ENCODE measurements around the gene OTOP2. TPM values are rescaled to one million over a fixed set of nuclear protein-coding genes. Genes with fewer than 3 reads are reported as not detected.
A peak's percentile ranks its signal among the peaks of the same experiment; 100 is the strongest.

Gene OTOP2
- total and polyA plus RNA-seq, 9 of the 15 experiments (the other 6 are each of a cell fraction or from before 2014, with no cell fraction given) = 0.04 to 0.36 (median 0.14) TPM; not detected in 1

DNA sequence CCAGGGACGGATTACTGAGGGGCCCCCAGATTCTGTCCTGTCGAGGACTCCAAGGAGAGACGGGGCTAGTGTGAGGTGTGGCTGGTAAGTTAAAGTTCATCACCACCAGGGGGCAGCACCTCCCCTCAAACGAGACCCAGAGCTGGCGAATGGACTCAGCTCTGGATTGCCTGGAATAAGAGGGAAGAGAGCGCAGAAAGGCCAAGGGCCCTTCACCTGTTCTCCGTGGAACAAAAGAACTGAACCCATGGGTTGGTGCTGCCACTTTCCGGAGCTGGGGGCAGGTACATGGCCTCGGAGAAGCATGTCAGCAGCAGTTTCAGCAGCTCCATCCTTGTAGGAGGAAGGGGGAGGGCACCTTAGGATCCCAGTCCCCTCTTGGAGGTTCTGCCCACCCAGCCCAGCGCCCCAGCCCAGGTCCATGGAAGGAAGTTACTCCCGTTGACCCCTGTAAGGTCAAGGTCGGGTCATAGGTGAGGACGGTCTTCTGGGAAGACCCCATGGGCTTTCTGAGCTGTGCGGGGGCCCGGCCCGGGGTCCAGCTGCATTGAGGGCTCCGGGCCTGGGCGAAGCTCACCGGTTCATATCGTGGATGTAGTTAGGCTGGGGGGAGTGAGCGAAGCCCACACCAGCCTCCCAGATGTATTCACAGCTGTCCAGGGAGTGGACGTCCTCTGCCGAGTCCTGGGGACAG, 37.7 kb downstream of the OTOP2 start (continued):
- TF ChIP-seq JUND (IDR thresholded peaks at IDR 0.05; ENCODE audit: borderline replicate concordance, low read depth, low read length) (no peak; the same call in 1 of the 2 replicates), JUND (tag; IDR thresholded peaks at IDR 0.05; ENCODE audit: borderline replicate concordance, low read depth, low read length) (no peak), NELFE (IDR thresholded peaks at IDR 0.05; ENCODE audit: insufficient read depth, insufficient read length) (no peak), ZNF263 (CRISPR knock-in tag; IDR thresholded peaks at IDR 0.05; ENCODE audit: borderline replicate concordance) (no peak), ZNF274 (IDR thresholded peaks at IDR 0.05; ENCODE audit: borderline replicate concordance, low read depth, low read length) (no peak), CTBP1 (IDR thresholded peaks at IDR 0.05; ENCODE audit: borderline replicate concordance) (peak; percentile 76), THRAP3 (IDR thresholded peaks at IDR 0.05; ENCODE audit: borderline replicate concordance) (no peak)
- TF ChIP-seq, protein P1, sequence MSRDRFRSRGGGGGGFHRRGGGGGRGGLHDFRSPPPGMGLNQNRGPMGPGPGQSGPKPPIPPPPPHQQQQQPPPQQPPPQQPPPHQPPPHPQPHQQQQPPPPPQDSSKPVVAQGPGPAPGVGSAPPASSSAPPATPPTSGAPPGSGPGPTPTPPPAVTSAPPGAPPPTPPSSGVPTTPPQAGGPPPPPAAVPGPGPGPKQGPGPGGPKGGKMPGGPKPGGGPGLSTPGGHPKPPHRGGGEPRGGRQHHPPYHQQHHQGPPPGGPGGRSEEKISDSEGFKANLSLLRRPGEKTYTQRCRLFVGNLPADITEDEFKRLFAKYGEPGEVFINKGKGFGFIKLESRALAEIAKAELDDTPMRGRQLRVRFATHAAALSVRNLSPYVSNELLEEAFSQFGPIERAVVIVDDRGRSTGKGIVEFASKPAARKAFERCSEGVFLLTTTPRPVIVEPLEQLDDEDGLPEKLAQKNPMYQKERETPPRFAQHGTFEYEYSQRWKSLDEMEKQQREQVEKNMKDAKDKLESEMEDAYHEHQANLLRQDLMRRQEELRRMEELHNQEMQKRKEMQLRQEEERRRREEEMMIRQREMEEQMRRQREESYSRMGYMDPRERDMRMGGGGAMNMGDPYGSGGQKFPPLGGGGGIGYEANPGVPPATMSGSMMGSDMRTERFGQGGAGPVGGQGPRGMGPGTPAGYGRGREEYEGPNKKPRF (IDR thresholded peaks at IDR 0.05; ENCODE audit: low read depth, low read length) = no peak
- TF ChIP-seq, protein P2, sequence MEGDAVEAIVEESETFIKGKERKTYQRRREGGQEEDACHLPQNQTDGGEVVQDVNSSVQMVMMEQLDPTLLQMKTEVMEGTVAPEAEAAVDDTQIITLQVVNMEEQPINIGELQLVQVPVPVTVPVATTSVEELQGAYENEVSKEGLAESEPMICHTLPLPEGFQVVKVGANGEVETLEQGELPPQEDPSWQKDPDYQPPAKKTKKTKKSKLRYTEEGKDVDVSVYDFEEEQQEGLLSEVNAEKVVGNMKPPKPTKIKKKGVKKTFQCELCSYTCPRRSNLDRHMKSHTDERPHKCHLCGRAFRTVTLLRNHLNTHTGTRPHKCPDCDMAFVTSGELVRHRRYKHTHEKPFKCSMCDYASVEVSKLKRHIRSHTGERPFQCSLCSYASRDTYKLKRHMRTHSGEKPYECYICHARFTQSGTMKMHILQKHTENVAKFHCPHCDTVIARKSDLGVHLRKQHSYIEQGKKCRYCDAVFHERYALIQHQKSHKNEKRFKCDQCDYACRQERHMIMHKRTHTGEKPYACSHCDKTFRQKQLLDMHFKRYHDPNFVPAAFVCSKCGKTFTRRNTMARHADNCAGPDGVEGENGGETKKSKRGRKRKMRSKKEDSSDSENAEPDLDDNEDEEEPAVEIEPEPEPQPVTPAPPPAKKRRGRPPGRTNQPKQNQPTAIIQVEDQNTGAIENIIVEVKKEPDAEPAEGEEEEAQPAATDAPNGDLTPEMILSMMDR (IDR thresholded peaks at IDR 0.05 in 2 of 3, conservative IDR thresholded peaks at IDR 0.05 in 1 of 3; ENCODE audit: insufficient read depth in 2 of 3, low read depth in 1 of 3, low read length in 3 of 3) = peak; percentile 74 to 85 (median 84)
